GM23248 (cell line): ENCODE results near the gene KLHL8.

Source experiments
- EZH2 ChIP-seq: fragments of 200-600 bp; sonication (generic); IDR thresholded peaks from 2 replicates; pipeline ENCODE4 v1.6.1; 2018; ENCODE audit warnings: antibody characterized with exemption, mild to moderate bottlenecking; ENCODE audit not compliant: insufficient read depth, poor library complexity, severe bottlenecking
- EZH2phosphoT487 ChIP-seq: fragments of 200-600 bp; sonication (generic); IDR thresholded peaks from 2 replicates; pipeline ENCODE4 v1.6.1; 2018; ENCODE audit warnings: antibody characterized with exemption, moderate library complexity, mild to moderate bottlenecking, low read depth; ENCODE audit not compliant: insufficient read depth

- TF ChIP-seq EZH2, result no peak
- no peak for TF ChIP-seq EZH2phosphoT487
Measured at GRCh38 chr4:87230806-87231205, 10.4 kb upstream of the KLHL8 start.
